Ovary (tissue), 9 donors: ENCODE measurements around the gene CREB3L1. TPM values are rescaled to one million over a fixed set of nuclear protein-coding genes. Genes with fewer than 3 reads are reported as not detected.

Source experiments
- DNase-seq, 5 donors: peaks; one replicate each; pipeline ENCODE4 v3.0.0-alpha.2; 2019 to 2020
- H3K27ac ChIP-seq, 2 donors: fragments of 200-600 bp; one replicate each; pipeline versions ENCODE4 v1.5.1 to v1.8.0; 2019 to 2022
- H3K27me3 ChIP-seq: fragments of 200-600 bp; one replicate; pipeline ENCODE4 v1.8.0; 2022
- H3K36me3 ChIP-seq: fragments of 200-600 bp; sonication (generic); one replicate; pipeline ENCODE4 v1.5.1; 2019
- H3K4me1 ChIP-seq: one replicate; pipeline ENCODE4 v1.8.1; 2013; ENCODE audit warnings: mild to moderate bottlenecking, moderate library complexity; ENCODE audit not compliant: insufficient read depth
- H3K4me3 ChIP-seq: fragments of 200-600 bp; sonication (generic); one replicate; pipeline ENCODE4 v1.5.1; 2017
- H3K9me3 ChIP-seq, 2 donors: fragments of 200-600 bp in 1 of 2; sonication (generic) in 1 of 2; one replicate each; pipeline versions ENCODE4 v1.5.1 to v1.8.1; 2013 to 2019; ENCODE audit warnings: mild to moderate bottlenecking in 1 of 2, moderate library complexity in 1 of 2
- CTCF ChIP-seq, 3 donors: fragments of 450-650 bp in 2 of 3; fragments of 200-600 bp in 1 of 3; IDR thresholded peaks; one replicate each; pipeline versions ENCODE4 v1.5.1 to v1.8.0; 2016 to 2022; ENCODE audit warnings: antibody characterized with exemption in 3 of 3, mild to moderate bottlenecking in 1 of 3
- EP300 ChIP-seq: sonication (generic); formaldehyde crosslinking; IDR thresholded peaks from one replicate; pipeline ENCODE4 v1.6.1; 2017; ENCODE audit warnings: antibody characterized with exemption
- POLR2A ChIP-seq: fragments of 450-650 bp; IDR thresholded peaks from one replicate; pipeline ENCODE4 v1.6.1; 2017; ENCODE audit warnings: antibody characterized with exemption, mild to moderate bottlenecking, moderate library complexity
- WGBS, 3 donors: extraction: QIAGEN DNeasy Blood & Tissue Kit in 1 of 3; methylation state at CpG; one replicate each; pipeline versions ENCODE4 v1.1.5 to v1.1.7; 2013 to 2017; 5-methylcytosine and 5-hydroxymethylcytosine counted together
- intact Hi-C, 4 donors: fragments of 100-400 bp; cut with DNase I; formaldehyde crosslinking; loops; one replicate each; pipeline versions ENCODE4 v1.11.0 to v1.15.1; 2022 to 2023
- polyA plus RNA-seq, 2 donors: library from polyadenylated mRNA; stranded (reverse); fragments of 200-250 nt in 1 of 2; fragments of 350-450 nt in 1 of 2; fragmentation: Illumina TruSeq in 1 of 2; extraction: RNeasy Lipid Tissue Mini Kit (QIAGEN cat#74804) in 1 of 2; gene quantifications; one replicate each; pipeline ENCODE4 v1.2.3, GENCODE V29; 2013 to 2014
- total RNA-seq, 7 donors: library from RNA; depleted of rRNA in 2 of 7; stranded (reverse); fragments of >200 nt in 2 of 7; fragmentation: NEBNext Ultra II Directional in 3 of 7; extraction: Animal tissue kit (Norgen Biotek cat#: 25700) in 3 of 7; gene quantifications; one replicate each; pipeline versions ENCODE4 v1.1.0 to v1.2.4, GENCODE V29; 2016 to 2023
- donor health status: DM: no; HTN: no; CAD: no; lungs with moderate emphysema.
- donor health status: DM: no; HTN: no; CAD: no.
- donor health status: Bipolar disorder and iron deficiency.
- donor health status: DM: yes; HTN: yes; CAD: no.
- donor health status: DM: no; HTN: no; CAD: no.
- donor health status: DM: yes; HTN: yes; CAD: no.

The CREB3L1 gene
- total and polyA plus RNA-seq, 9 donors, result 1.7 to 63.0 (median 7.5) TPM

GRCh38 chr11:46294365-46295309 lies 17.2 kb downstream of the CREB3L1 start:
- peaks cover 29% of the 10 kb centered on the region for H3K4me1 ChIP-seq

GRCh38 chr11:46295312-46296058 lies 18.0 kb downstream of the CREB3L1 start:
- Histone ChIP-seq H3K36me3 (no peaks in the 10 kb centered on the region), H3K4me3 (peak overlapping the region; percentile 53), H3K27me3 (no peaks in the 10 kb centered on the region), H3K27ac (peak overlapping the region; percentile 15 to 51), H3K4me1 (peaks cover 21% of the 10 kb centered on the region), H3K9me3 (no peaks in the 10 kb centered on the region)
- TF ChIP-seq POLR2A, result no peak
- no peak for TF ChIP-seq EP300
- TF ChIP-seq CTCF (IDR thresholded peaks at IDR 0.05), result no peak
- peak; percentile 80 to 87 (median 84) for DNase-seq
- intact Hi-C loops, result no loop called here
- WGBS, 3 donors, result 0 to 1% (median 0%) methylated on average over 33 to 61 of the region's 61 CpGs

More at GRCh38 chr11:46294365-46295309, 17.2 kb downstream of the CREB3L1 start:
- Histone ChIP-seq H3K27me3 (no peaks in the 10 kb centered on the region), H3K4me3 (peak overlapping the region; percentile 53), H3K9me3 (no peaks in the 10 kb centered on the region), H3K36me3 (no peaks in the 10 kb centered on the region), H3K27ac (peak overlapping the region; percentile 51 to 58)
- peak; percentile 57 to 84 (median 76) for DNase-seq
- TF ChIP-seq EP300, result no peak
- TF ChIP-seq CTCF (IDR thresholded peaks at IDR 0.05), result peak in 1 of 3 donors; percentile 23
- no peak for TF ChIP-seq POLR2A
- intact Hi-C loops, result no loop called here
- 20 to 27% (median 23%) methylated on average over 24 of the region's 24 CpGs for WGBS, 3 donors

GRCh38 chr11:46296059-46296527 lies 18.6 kb downstream of the CREB3L1 start:
- TF ChIP-seq EP300, result no peak
- no peak for TF ChIP-seq POLR2A
- TF ChIP-seq CTCF (IDR thresholded peaks at IDR 0.05), result no peak
- peak in 1 of 5 donors; percentile 40 for DNase-seq
- H3K4me3 ChIP-seq, result peak overlapping the region; percentile 53
- no peaks in the 10 kb centered on the region for H3K9me3 ChIP-seq
- H3K36me3 ChIP-seq, result no peaks in the 10 kb centered on the region
- peaks cover 16% of the 10 kb centered on the region for H3K4me1 ChIP-seq
- H3K27me3 ChIP-seq, result no peaks in the 10 kb centered on the region
- 7 to 13% (median 10%) methylated on average over 18 of the region's 18 CpGs for whole genome bisulfite sequencing, 3 donors
- intact Hi-C loops, result no loop called here
- peak overlapping the region in 1 of 2 donors; percentile 11 for H3K27ac ChIP-seq
